Neural cell (in vitro differentiated cells): ENCODE results near the gene PIGZ.

ENCODE experiments used
- CTCF ChIP-seq: fragments of 450-650 bp; IDR thresholded peaks from 2 replicates; pipeline ENCODE4 v1.5.1; 2014; ENCODE audit warnings: antibody characterized with exemption, mild to moderate bottlenecking, moderate library complexity; ENCODE audit not compliant: poor library complexity, severe bottlenecking
- EP300 ChIP-seq: fragments of 450-650 bp; conservative IDR thresholded peaks from 2 replicates; pipeline ENCODE4 v1.6.1; 2014; ENCODE audit warnings: antibody characterized with exemption, mild to moderate bottlenecking, moderate library complexity; ENCODE audit not compliant: poor library complexity, severe bottlenecking
- EZH2 ChIP-seq: fragments of 200-600, 300-800 bp; shearing (Covaris generic), sonication (generic); IDR thresholded peaks from 2 replicates; pipeline ENCODE4 v1.6.1; 2014; ENCODE audit warnings: antibody characterized with exemption, low read length, borderline replicate concordance, mild to moderate bottlenecking; ENCODE audit not compliant: insufficient read depth, poor library complexity, severe bottlenecking
- MXI1 ChIP-seq: fragments of 450-650 bp; conservative IDR thresholded peaks from 2 replicates; pipeline ENCODE4 v1.6.1; 2014; ENCODE audit warnings: antibody characterized with exemption, mild to moderate bottlenecking; ENCODE audit not compliant: poor library complexity, severe bottlenecking
- POLR2AphosphoS5 ChIP-seq: IDR thresholded peaks from 2 replicates; pipeline ENCODE4 v1.6.1; 2012
- RAD21 ChIP-seq: fragments of 450-650 bp; conservative IDR thresholded peaks from 2 replicates; pipeline ENCODE4 v1.6.1; 2014; ENCODE audit warnings: antibody characterized with exemption, mild to moderate bottlenecking, moderate library complexity
- REST ChIP-seq: IDR thresholded peaks from 2 replicates; pipeline ENCODE4 v1.6.1; 2012; ENCODE audit warnings: borderline replicate concordance
- SMC3 ChIP-seq: fragments of 450-650 bp; conservative IDR thresholded peaks from 2 replicates; pipeline ENCODE4 v1.6.1; 2014; ENCODE audit warnings: antibody characterized with exemption, mild to moderate bottlenecking, moderate library complexity; ENCODE audit not compliant: poor library complexity
- TAF1 ChIP-seq: IDR thresholded peaks from 2 replicates; pipeline ENCODE4 v1.6.1; 2012; ENCODE audit warnings: low read depth

GRCh38 chr3:196969134-196969659, 564 bp upstream of the PIGZ start:
- TF ChIP-seq CTCF (no peak), POLR2AphosphoS5 (no peak), EZH2 (no peak), EP300 (no peak), REST (no peak), TAF1 (no peak), RAD21 (no peak), SMC3 (no peak), MXI1 (no peak)
